Stimulated activated CD8-positive, alpha-beta memory T cell treated with anti-CD3 and anti-CD28 coated beads, Interleukin-12 subunit alpha, Interleukin-12 subunit beta, amount 100 ng/mL, for 1 hour (primary cell): ENCODE data around the gene IGFBP7.

ENCODE experiments used
- DNase-seq: peaks from one replicate; pipeline ENCODE4 v3.0.0-alpha.2; 2020; ENCODE audit warnings: low read depth

Gene IGFBP7

GRCh38 chr4:57129477-57129876 lies 19.3 kb upstream of the IGFBP7 start:
- no peak for DNase-seq

GRCh38 chr4:57127361-57127760 lies 17.2 kb upstream of the IGFBP7 start:
- DNase-seq: no peak

- DNase-seq: no peak
These were observed 15.8 kb upstream of the IGFBP7 start for GRCh38 chr4:57125996-57126395.

GRCh38 chr4:57124145-57124544 lies 14.0 kb upstream of the IGFBP7 start:
- DNase-seq: no peak

GRCh38 chr4:57122959-57123358 lies 12.8 kb upstream of the IGFBP7 start:
- no peak for DNase-seq

GRCh38 chr4:57119054-57119651 lies 9.0 kb upstream of the IGFBP7 start:
- no peak for DNase-seq

GRCh38 chr4:57117491-57117890 lies 7.3 kb upstream of the IGFBP7 start:
- DNase-seq: no peak

GRCh38 chr4:57116245-57116644 lies 6.1 kb upstream of the IGFBP7 start:
- DNase-seq: no peak

GRCh38 chr4:57114973-57115372 lies 4.8 kb upstream of the IGFBP7 start:
- no peak for DNase-seq

GRCh38 chr4:57113870-57114269 lies 3.7 kb upstream of the IGFBP7 start:
- no peak for DNase-seq

- DNase-seq: no peak
These were observed 691 bp upstream of the IGFBP7 start for GRCh38 chr4:57110640-57111511.

- no peak for DNase-seq
These were observed 756 bp downstream of the IGFBP7 start for GRCh38 chr4:57109411-57109846.

GRCh38 chr4:57106181-57106580 lies 4.0 kb downstream of the IGFBP7 start:
- DNase-seq: no peak

- DNase-seq: no peak
These were observed 5.3 kb downstream of the IGFBP7 start for GRCh38 chr4:57104706-57105560.

- DNase-seq: no peak
These were observed 7.1 kb downstream of the IGFBP7 start for GRCh38 chr4:57103051-57103450.

- DNase-seq: no peak
These were observed 8.0 kb downstream of the IGFBP7 start for GRCh38 chr4:57102050-57102624.

- DNase-seq: no peak
These were observed 9.1 kb downstream of the IGFBP7 start for GRCh38 chr4:57100979-57101651.

- DNase-seq: no peak
These were observed 10.8 kb downstream of the IGFBP7 start for GRCh38 chr4:57099363-57099762.

GRCh38 chr4:57098941-57099340 lies 11.2 kb downstream of the IGFBP7 start:
- no peak for DNase-seq

- DNase-seq: no peak
These were observed 11.8 kb downstream of the IGFBP7 start for GRCh38 chr4:57098415-57098814.

- DNase-seq: no peak
These were observed 12.5 kb downstream of the IGFBP7 start for GRCh38 chr4:57097711-57098110.

GRCh38 chr4:57095956-57096355 lies 14.2 kb downstream of the IGFBP7 start:
- DNase-seq: no peak
